Lower leg skin (tissue), 4 donors: ENCODE results near the gene DISP3. TPM values are rescaled to one million over a fixed set of nuclear protein-coding genes. Genes with fewer than 3 reads are reported as not detected.

ENCODE experiments used
- DNase-seq, 2 donors: peaks; one replicate each; pipeline ENCODE4 v3.0.0-alpha.2; 2019; ENCODE audit warnings: low spot score in 2 of 2
- H3K4me3 ChIP-seq: fragments of 200-600 bp; sonication (generic); 2 replicates; pipeline ENCODE4 v1.5.1; 2017; ENCODE audit warnings: mild to moderate bottlenecking, low read depth; ENCODE audit not compliant: poor library complexity, severe bottlenecking
- POLR2A ChIP-seq, 2 donors: fragments of 450-650 bp; IDR thresholded peaks; one replicate each; pipeline ENCODE4 v1.6.1; 2016 to 2017; ENCODE audit warnings: antibody characterized with exemption in 2 of 2, mild to moderate bottlenecking in 1 of 2, moderate library complexity in 1 of 2
- WGBS, 2 donors: methylation state at CpG; one replicate each; pipeline ENCODE4 v1.1.5; 2018; 5-methylcytosine and 5-hydroxymethylcytosine counted together
- intact Hi-C: fragments of 100-400 bp; cut with DNase I; formaldehyde crosslinking; loops from one replicate; pipeline ENCODE4 v1.15.0; 2023; ENCODE audit warnings: low total_unique reads
- total RNA-seq, 4 donors: library from RNA; depleted of rRNA; stranded (reverse); fragments of >200 nt; gene quantifications; one replicate each; pipeline ENCODE4 v1.1.0, GENCODE V29; 2016
- TF ChIP-seq, protein P1 (sequence below), 3 donors: fragments of 450-650 bp; IDR thresholded peaks; one replicate each; pipeline ENCODE4 v1.5.1; 2016; ENCODE audit warnings: antibody characterized with exemption in 3 of 3, mild to moderate bottlenecking in 3 of 3, moderate library complexity in 2 of 3

DISP3 gene
- total RNA-seq, 4 donors from 2014 or later: not detected

GRCh38 chr1:11470912-11471311, 8.0 kb upstream of the DISP3 start:
- no peak overlapping the region for H3K4me3 ChIP-seq
- intact Hi-C loops: no loop called here
- 71 to 80% methylated on average over 2 of the region's 2 CpGs for WGBS, 2 donors
- DNase-seq: no peak
- TF ChIP-seq, protein P1, sequence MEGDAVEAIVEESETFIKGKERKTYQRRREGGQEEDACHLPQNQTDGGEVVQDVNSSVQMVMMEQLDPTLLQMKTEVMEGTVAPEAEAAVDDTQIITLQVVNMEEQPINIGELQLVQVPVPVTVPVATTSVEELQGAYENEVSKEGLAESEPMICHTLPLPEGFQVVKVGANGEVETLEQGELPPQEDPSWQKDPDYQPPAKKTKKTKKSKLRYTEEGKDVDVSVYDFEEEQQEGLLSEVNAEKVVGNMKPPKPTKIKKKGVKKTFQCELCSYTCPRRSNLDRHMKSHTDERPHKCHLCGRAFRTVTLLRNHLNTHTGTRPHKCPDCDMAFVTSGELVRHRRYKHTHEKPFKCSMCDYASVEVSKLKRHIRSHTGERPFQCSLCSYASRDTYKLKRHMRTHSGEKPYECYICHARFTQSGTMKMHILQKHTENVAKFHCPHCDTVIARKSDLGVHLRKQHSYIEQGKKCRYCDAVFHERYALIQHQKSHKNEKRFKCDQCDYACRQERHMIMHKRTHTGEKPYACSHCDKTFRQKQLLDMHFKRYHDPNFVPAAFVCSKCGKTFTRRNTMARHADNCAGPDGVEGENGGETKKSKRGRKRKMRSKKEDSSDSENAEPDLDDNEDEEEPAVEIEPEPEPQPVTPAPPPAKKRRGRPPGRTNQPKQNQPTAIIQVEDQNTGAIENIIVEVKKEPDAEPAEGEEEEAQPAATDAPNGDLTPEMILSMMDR (IDR thresholded peaks at IDR 0.05): no peak
- TF ChIP-seq POLR2A (IDR thresholded peaks at IDR 0.05): no peak

DNA sequence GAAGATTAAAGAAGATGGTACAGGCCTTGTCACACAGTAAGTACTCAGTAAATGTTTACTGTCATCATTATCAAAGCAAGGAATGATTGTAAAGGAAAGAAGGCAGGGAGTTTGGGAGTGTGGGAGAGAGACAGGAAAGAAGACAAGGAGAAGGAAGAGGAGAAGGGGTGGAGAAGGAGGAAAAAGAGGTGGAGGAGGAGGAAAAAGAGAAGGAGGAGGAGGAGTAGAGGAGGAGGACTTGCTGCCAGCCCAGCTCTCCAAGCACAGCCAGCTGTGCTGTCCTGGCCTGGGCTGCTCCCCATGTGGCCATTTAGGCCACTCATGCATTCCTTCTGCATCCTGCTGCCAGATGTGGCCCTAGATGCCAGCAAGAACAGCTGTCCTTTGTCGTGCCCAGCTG, 7.5 kb upstream of the DISP3 start:
- WGBS, 2 donors: 8 to 10% methylated on average over 1 of the region's 1 CpG
- H3K4me3 ChIP-seq: no peak overlapping the region
- DNase-seq: no peak
- intact Hi-C loops: no loop called here
- TF ChIP-seq, protein P1 (IDR thresholded peaks at IDR 0.05): no peak
- TF ChIP-seq POLR2A (IDR thresholded peaks at IDR 0.05): no peak

GRCh38 chr1:11472284-11472683, 6.7 kb upstream of the DISP3 start:
- WGBS, 2 donors: 87% methylated on average over 2 of the region's 2 CpGs
- no peak for DNase-seq
- H3K4me3 ChIP-seq: no peak overlapping the region
- TF ChIP-seq POLR2A (IDR thresholded peaks at IDR 0.05): no peak
- intact Hi-C loops: no loop called here

GRCh38 chr1:11472741-11473140, 6.2 kb upstream of the DISP3 start:
- intact Hi-C loops: no loop called here
- TF ChIP-seq, protein P1 (IDR thresholded peaks at IDR 0.05): no peak
- TF ChIP-seq POLR2A (IDR thresholded peaks at IDR 0.05): no peak
- 49 to 50% methylated on average over 3 of the region's 3 CpGs for WGBS, 2 donors

DNA sequence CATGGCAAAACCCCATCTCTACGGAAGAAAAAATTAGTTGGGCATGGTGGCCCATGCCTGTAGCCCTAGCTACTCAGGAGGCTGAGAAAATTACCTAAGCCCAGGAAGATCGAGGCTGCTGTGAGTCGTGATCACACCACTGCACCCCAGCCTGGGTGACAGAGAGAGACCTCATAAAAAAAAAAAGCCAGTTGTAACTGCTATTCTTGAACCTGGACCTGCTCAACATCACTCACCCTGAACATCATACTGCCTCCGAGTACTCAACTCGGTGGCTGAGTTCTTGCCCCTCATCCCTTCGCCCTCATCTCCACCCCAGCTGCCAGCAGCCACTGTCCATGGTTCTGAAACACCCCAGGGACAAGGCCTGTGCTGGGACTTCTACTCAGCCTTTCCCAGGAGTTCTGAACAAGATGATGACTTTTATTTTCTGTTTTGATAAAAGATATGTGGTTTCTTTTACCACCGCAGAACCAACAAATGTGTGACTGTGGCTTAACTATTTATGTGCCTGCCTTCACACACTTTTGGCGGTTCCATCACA, 5.4 kb upstream of the DISP3 start:
- WGBS, 2 donors: 46 to 49% methylated on average over 8 of the region's 8 CpGs
- no peak overlapping the region for H3K4me3 ChIP-seq
- no peak for TF ChIP-seq POLR2A (IDR thresholded peaks at IDR 0.05)
- TF ChIP-seq, protein P1 (IDR thresholded peaks at IDR 0.05): no peak
- DNase-seq: no peak
- intact Hi-C loops: no loop called here

More at GRCh38 chr1:11472741-11473140, 6.2 kb upstream of the DISP3 start:
- DNase-seq: no peak
- H3K4me3 ChIP-seq: no peak overlapping the region

DNA sequence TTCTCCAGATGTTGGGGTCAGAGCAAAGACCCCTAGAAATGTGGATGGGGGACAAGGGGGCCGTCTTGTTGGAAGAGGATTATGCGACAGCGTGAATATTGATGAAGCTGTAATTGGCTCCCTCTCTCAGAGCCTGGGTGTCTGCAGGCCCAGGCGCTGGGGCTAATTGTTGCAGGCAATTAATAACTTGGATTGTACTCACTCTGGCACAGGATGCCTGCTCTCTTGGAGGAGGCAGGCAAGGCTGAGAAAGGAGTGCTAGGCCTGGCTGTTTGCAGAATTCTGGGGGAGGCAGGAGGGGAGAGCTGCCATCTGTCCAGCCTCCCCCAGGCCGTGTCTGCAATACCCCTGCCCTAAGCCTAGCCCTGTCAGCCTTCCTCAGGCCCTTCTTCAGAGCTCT, 4.1 kb upstream of the DISP3 start:
- no peak for DNase-seq
- intact Hi-C loops: no loop called here
- 60 to 79% methylated on average over 5 of the region's 5 CpGs for WGBS, 2 donors
- TF ChIP-seq, protein P1 (IDR thresholded peaks at IDR 0.05): no peak
- TF ChIP-seq POLR2A (IDR thresholded peaks at IDR 0.05): no peak
- H3K4me3 ChIP-seq: no peak overlapping the region
